ENCODE data around the gene ZNF205. TPM values are rescaled to one million over a fixed set of nuclear protein-coding genes. Genes with fewer than 3 reads are reported as not detected.

The ZNF205 gene
- total and polyA plus RNA-seq, 2 donors (not counting 1 experiment from before 2014, with no cell fraction given): 3.4 to 16.0 TPM

DNA sequence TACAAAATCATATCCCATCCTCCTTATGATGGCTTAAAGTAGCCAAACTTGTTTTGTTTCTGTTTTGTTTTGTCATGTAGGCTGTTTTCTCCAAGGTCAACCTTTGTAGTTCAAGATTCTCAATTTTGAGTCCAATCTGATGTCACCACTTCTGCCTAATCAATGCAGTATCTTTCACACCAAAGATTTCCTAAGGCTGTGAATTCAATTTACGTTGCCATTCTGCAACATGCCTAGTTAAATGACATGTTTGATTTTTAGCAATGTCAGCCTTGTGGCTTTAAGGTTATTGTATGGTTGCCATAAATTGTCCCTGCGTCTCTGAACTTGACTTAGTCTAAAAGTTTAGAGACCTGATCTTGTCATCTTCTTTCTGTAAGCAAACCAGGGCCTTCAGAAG is 42.8 kb downstream of the ZNF205 start:
- Histone ChIP-seq H3K36me3 (ENCODE audit: control insufficient read depth, insufficient read depth, low read length) (no peaks in the 10 kb centered on the region), H3K4me1 (ENCODE audit: control insufficient read depth, extremely low read depth, insufficient read depth, low read length) (peaks cover 4% of the 10 kb centered on the region), H3K9me3 (ENCODE audit: control insufficient read depth, insufficient read depth, low read depth, low read length) (no peaks in the 10 kb centered on the region), H3K4me3 (replicated peaks in 1 of 4; ENCODE audit: control extremely low read depth in 1 of 4, insufficient read depth in 1 of 4, low read depth in 3 of 4, low read length in 4 of 4) (no peak overlapping the region), H4K20me1 (ENCODE audit: control insufficient read depth, extremely low read depth, insufficient read depth, low read length) (no peaks in the 10 kb centered on the region), H3K79me2 (ENCODE audit: control insufficient read depth, insufficient read depth, low read length) (no peaks in the 10 kb centered on the region), H2AFZ (ENCODE audit: low read length) (no peak overlapping the region), H3K27ac (ENCODE audit: insufficient read depth, low read length) (no peak overlapping the region), H3K9ac (ENCODE audit: insufficient read depth, low read length) (no peak overlapping the region), H3K27me3 (ENCODE audit: control insufficient read depth, insufficient read depth, low read length) (no peaks in the 10 kb centered on the region), H3K4me2 (ENCODE audit: extremely low read depth, insufficient read depth, low read length) (no peak overlapping the region)
- TF ChIP-seq EZH2 (IDR thresholded peaks at IDR 0.05; ENCODE audit: low read length, missing control alignments) (no peak), CTCF (conservative IDR thresholded peaks at IDR 0.05 in 1 of 2, IDR thresholded peaks at IDR 0.05 in 1 of 2; ENCODE audit: low read depth in 1 of 2, low read length in 2 of 2) (no peak)
- DNase-seq (ENCODE audit: low read depth in 2 of 2): no peak

DNA sequence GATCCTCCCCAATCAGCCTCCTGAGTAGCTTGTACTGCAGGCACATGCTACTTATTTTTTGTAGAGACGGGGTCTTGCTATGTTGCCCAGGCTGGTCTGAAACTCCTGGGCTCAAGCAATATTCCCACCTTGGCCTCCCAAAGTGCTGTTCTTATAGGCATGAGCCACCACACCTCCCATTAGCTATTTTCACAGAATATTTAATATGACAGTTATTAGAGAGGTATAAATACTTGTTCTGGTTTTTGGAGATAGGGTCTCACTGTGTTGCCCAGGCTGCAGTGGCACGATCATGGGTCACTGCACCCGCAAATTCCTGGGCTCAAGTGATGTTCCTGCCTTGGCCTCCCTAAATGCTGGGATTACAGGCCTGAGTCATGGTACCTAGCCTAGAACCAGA is 43.6 kb downstream of the ZNF205 start:
- no peak for TF ChIP-seq CTCF (conservative IDR thresholded peaks at IDR 0.05 in 1 of 2, IDR thresholded peaks at IDR 0.05 in 1 of 2; ENCODE audit: low read depth in 1 of 2, low read length in 2 of 2)
- no peak for TF ChIP-seq EZH2 (IDR thresholded peaks at IDR 0.05; ENCODE audit: low read length, missing control alignments)
- Histone ChIP-seq H3K4me2 (ENCODE audit: extremely low read depth, insufficient read depth, low read length) (no peak overlapping the region), H3K4me1 (ENCODE audit: control insufficient read depth, extremely low read depth, insufficient read depth, low read length) (peaks cover 4% of the 10 kb centered on the region)

GRCh38 chr16:3157229-3158025 is 45.0 kb downstream of the ZNF205 start:
- Histone ChIP-seq H2AFZ (ENCODE audit: low read length) (peak overlapping the region; percentile 65), H4K20me1 (ENCODE audit: control insufficient read depth, extremely low read depth, insufficient read depth, low read length) (no peaks in the 10 kb centered on the region), H3K27me3 (ENCODE audit: control insufficient read depth, insufficient read depth, low read length) (no peaks in the 10 kb centered on the region), H3K4me2 (ENCODE audit: extremely low read depth, insufficient read depth, low read length) (peak overlapping the region; percentile 91), H3K9me3 (ENCODE audit: control insufficient read depth, insufficient read depth, low read depth, low read length) (no peaks in the 10 kb centered on the region), H3K4me1 (ENCODE audit: control insufficient read depth, extremely low read depth, insufficient read depth, low read length) (peaks cover 4% of the 10 kb centered on the region), H3K79me2 (ENCODE audit: control insufficient read depth, insufficient read depth, low read length) (no peaks in the 10 kb centered on the region), H3K36me3 (ENCODE audit: control insufficient read depth, insufficient read depth, low read length) (no peaks in the 10 kb centered on the region), H3K9ac (ENCODE audit: insufficient read depth, low read length) (peak overlapping the region; percentile 51), H3K4me3 (replicated peaks in 1 of 4; ENCODE audit: control extremely low read depth in 1 of 4, insufficient read depth in 1 of 4, low read depth in 3 of 4, low read length in 4 of 4) (peak overlapping the region; percentile 72 to 76 (median 74)), H3K27ac (ENCODE audit: insufficient read depth, low read length) (peak overlapping the region; percentile 30)
- no peak for TF ChIP-seq CTCF (conservative IDR thresholded peaks at IDR 0.05 in 1 of 2, IDR thresholded peaks at IDR 0.05 in 1 of 2; ENCODE audit: low read depth in 1 of 2, low read length in 2 of 2)
- no peak for TF ChIP-seq EZH2 (IDR thresholded peaks at IDR 0.05; ENCODE audit: low read length, missing control alignments)
- peak; percentile 94 to 96 for DNase-seq (ENCODE audit: low read depth in 2 of 2)

More for the DNA sequence above, 43.6 kb downstream of the ZNF205 start:
- Histone ChIP-seq H3K9me3 (ENCODE audit: control insufficient read depth, insufficient read depth, low read depth, low read length) (no peaks in the 10 kb centered on the region), H3K36me3 (ENCODE audit: control insufficient read depth, insufficient read depth, low read length) (no peaks in the 10 kb centered on the region), H4K20me1 (ENCODE audit: control insufficient read depth, extremely low read depth, insufficient read depth, low read length) (no peaks in the 10 kb centered on the region), H3K79me2 (ENCODE audit: control insufficient read depth, insufficient read depth, low read length) (no peaks in the 10 kb centered on the region), H3K4me3 (replicated peaks in 1 of 4; ENCODE audit: control extremely low read depth in 1 of 4, insufficient read depth in 1 of 4, low read depth in 3 of 4, low read length in 4 of 4) (no peak overlapping the region), H3K27me3 (ENCODE audit: control insufficient read depth, insufficient read depth, low read length) (no peaks in the 10 kb centered on the region), H2AFZ (ENCODE audit: low read length) (no peak overlapping the region), H3K9ac (ENCODE audit: insufficient read depth, low read length) (no peak overlapping the region), H3K27ac (ENCODE audit: insufficient read depth, low read length) (no peak overlapping the region)
- DNase-seq (ENCODE audit: low read depth in 2 of 2): no peak
